Skeletal muscle cell (primary cell): ENCODE data around the gene LTB4R.

Experiments
- DNase-seq: peaks from one replicate; pipeline ENCODE4 v3.0.0-alpha.2; 2010; ENCODE audit warnings: low read depth
- H3K4me3 ChIP-seq: 2 replicates; pipeline ENCODE4 v1.5.1; 2011; ENCODE audit warnings: low read depth, mild to moderate bottlenecking, control low read depth, low read length, moderate library complexity

LTB4R gene

DNA sequence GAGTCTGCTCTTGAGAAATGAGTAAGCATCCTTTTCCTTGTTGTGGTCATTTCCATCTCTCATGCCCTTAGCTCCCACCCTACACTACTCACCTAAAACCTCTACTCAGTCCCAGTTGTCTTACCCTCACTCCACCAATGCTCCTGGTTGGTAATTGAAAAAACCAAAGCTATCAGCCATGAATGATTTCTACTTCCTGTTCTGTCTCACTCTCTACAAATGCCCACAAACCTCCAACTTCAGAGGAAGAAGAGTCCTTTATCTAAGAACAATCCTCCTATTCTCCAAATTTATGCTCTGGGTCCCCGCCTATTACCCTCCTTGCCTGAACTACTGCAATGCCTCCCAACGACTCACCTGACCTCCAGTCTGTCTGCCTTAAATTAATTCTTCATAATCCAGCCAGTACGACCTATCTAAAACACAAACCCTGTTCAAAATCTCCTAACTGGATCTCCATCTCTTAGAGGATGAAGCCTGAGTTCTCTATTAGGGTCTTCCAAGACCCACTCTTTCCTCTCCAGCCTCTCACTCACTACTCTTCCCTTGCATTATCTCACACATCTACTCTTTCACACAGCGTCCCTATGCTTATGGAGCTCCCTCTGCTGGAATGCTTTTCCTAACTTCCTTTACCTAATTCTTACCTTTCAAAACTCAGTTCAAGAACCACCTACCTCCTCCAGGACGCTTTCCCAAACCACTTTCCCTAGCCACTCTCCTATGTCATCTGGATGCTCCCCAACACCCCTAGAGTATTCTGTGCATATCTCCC lies 13.9 kb upstream of the LTB4R start:
- DNase-seq: no peak
- H3K4me3 ChIP-seq: no peak overlapping the region

- no peak for DNase-seq
- peak overlapping the region; percentile 90 for H3K4me3 ChIP-seq
Measured at GRCh38 chr14:24298892-24299254, 12.4 kb upstream of the LTB4R start.

GRCh38 chr14:24299255-24300191 lies 11.8 kb upstream of the LTB4R start, which contains the start of the genes DHRS1 and NOP9:
DHRS1 (minus strand) TSS chr14:24299780; CDS start chr14:24299106, 674 bp downstream.
NOP9 (plus strand) TSS chr14:24299850; CDS start chr14:24299955, 105 bp downstream.
- DNase-seq: peak; percentile 41

DNA sequence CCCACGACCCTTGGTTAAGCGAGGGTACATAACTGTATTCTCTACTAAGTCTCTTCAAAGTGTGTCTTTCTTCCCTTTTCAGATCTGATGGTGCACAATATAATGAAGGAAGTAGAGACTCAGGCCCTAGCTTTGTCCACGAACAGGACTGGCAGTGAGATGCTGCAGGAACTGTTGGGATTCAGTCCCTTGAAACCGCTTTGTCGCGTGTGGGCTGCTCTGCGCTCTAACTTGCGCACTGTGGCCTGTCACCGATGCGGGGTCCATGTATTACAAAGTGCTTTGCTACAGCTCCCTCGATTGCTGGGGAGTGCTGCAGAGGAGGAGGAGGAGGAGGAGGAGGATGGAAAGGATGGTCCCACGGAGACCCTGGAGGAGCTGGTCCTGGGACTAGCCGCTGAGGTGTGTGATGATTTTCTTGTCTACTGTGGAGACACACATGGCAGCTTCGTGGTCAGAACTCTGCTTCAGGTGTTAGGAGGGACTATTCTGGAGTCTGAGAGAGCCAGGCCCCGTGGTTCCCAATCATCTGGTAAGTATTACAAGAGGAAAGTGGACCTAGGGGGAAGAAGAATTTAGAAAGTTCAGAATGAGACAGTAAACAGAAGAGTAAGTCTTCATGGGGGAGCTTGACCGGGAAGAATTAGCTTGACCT lies 10.8 kb upstream of the LTB4R start:
- no peak for DNase-seq
- peak overlapping the region; percentile 90 for H3K4me3 ChIP-seq

More at GRCh38 chr14:24299255-24300191, 11.8 kb upstream of the LTB4R start, which contains the start of the genes DHRS1 and NOP9:
- peak within 1 kb of the TSS; percentile 90 for H3K4me3 ChIP-seq

DNA sequence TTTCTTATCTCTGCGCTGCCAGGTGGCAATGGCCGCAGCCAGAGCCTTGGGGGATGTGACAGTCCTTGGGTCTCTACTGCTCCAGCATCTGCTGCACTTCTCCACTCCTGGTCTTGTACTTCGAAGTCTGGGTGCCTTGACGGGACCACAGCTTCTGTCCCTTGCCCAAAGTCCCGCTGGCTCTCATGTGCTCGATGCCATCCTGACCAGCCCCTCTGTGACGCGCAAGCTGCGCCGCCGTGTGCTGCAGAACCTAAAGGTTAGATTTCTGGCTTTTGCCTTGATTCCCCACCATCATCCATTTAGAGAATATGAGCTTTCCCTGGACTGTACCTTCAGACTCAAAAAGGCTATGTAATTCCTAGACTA lies 7.3 kb upstream of the LTB4R start:
- no peak overlapping the region for H3K4me3 ChIP-seq
- DNase-seq: no peak

DNA sequence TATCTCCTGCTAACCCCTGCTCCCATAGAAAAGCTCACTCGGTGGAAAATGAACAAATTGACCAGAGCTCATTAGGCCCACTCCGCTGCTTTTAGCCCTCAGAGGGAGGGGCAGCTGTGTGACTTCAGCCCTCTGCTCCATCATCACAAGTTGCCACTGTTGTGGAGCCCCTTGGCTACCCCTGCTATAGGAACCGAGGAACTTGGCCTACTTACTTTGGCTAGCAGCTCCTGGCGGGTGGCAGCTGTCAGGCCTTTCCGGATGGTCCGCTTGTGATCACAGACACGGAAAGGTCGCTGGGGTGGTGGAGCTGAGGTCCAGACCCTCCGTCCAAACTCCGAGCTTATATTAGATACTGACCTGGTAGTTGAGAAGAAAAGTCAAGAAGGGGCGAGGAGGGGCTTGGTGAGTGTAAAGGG lies 4.1 kb upstream of the LTB4R start:
- no peak for DNase-seq
- H3K4me3 ChIP-seq: no peak overlapping the region

- no peak within 1 kb of the TSS for H3K4me3 ChIP-seq
- no peak for DNase-seq
Measured at GRCh38 chr14:24307575-24308341, 3.5 kb upstream of the LTB4R start, which contains the start of gene CIDEB. CIDEB (minus strand) TSS chr14:24307977; CDS start chr14:24307858, 119 bp downstream.

- no peak overlapping the region for H3K4me3 ChIP-seq
- DNase-seq: no peak
Measured at GRCh38 chr14:24308342-24309124, 2.8 kb upstream of the LTB4R start.

DNA sequence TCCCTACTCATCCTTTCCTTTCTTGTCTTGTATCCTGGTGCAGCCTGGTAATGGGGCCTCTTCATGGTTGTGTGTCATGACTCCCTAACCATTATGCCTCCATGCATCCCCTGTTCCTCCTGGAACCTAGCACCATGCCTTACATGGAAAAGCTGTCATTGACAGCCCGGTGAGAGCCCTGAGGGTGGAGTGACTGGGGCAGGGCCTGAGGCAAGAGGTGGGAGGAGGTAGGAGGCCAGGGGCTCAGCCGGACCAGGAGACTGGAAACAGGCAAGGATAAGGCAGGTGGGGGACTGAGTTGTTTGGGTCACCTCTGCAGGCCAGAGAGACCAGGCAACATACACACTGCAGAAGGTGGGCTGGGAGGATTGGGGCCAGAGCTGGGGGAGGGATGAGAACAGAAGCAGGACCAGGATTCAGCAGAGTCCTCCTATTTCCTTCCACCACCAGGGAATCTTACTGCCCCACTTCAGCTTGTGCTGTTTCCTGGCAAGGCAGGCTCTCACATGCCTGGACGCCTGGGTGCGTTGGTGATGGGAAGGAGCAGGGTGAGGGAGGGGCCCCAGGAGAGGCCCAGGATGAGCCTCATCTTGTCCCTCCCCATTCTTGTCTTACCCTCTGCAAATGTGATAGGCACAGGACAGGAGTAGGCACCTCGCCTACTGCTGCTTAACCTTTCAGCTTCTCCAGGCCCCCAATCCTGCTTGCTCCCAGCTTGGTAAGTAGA lies 1.6 kb upstream of the LTB4R start, which contains the start of gene LTB4R2:
Gene LTB4R2 (plus strand): TSS at position 603 of the 727 bp plus-strand sequence. CDS start 525 bp downstream, outside the sequence.
- DNase-seq: no peak
- peak within 1 kb of the TSS; percentile 29 for H3K4me3 ChIP-seq

DNA sequence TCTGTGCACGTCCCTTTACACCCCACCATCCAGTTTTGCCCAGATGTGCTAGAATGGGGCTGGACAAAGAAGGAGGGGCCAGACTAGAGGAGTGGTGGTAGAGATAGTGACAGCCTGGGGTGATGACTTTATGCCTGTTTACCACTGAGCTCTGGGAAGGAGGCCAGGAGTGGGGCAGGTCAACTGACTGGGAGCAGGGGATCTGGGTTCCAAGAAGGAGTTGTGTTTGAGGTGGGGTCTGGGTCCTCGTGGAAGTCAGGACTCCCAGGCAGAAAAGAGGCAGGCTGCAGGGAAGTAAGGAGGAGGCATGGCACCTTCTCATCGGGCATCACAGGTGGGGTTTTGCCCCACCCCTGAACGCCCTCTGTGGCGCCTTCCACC lies 1.0 kb upstream of the LTB4R start:
- DNase-seq: no peak
- peak overlapping the region; percentile 15 for H3K4me3 ChIP-seq

- no peak overlapping the region for H3K4me3 ChIP-seq
- no peak for DNase-seq
Measured at GRCh38 chr14:24311837-24312615, 724 bp downstream of the LTB4R start.

DNA sequence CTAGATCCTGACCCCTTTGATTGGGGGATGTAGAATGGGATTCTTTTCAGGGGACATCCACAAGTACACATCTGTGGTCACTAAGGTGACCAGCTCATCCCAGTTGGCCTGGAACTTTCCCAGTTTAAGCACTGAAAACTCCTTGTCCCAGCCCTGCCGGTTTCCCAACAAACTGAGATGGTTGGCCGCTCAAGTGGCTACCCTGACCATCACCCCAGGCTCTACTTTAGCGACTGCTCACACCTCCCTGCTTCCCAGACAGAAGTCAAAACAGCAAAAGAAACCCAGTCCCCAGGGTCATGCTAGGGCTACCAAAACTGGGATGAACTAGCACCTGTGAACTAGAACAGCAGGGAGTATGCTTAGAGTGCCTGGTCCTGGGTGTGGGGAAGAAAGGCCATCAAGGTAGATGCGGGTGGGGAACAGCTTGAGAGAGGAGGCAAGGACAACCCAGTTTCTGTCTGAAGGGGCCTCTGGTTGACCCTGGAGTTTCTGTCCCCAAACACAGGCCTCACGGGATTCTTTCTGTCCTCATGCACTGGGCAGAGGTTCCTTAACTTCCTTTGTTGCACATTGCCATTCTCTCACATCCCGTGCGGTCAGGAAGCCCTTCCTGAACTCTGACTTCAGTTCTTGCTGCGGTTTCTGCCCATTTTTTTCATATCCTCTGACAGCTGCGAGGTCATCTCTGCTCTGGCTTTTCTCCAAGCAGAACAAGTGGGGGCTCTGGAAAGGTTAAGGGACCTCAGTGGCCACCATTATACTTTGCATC lies 1.6 kb downstream of the LTB4R start:
- DNase-seq: no peak

GRCh38 chr14:24313913-24314312 lies 2.6 kb downstream of the LTB4R start:
- H3K4me3 ChIP-seq: no peak overlapping the region
- no peak for DNase-seq

More for the DNA sequence above, 1.6 kb downstream of the LTB4R start:
- H3K4me3 ChIP-seq: no peak overlapping the region

GRCh38 chr14:24314377-24315193 lies 3.3 kb downstream of the LTB4R start:
- DNase-seq: no peak
- H3K4me3 ChIP-seq: no peak overlapping the region

DNA sequence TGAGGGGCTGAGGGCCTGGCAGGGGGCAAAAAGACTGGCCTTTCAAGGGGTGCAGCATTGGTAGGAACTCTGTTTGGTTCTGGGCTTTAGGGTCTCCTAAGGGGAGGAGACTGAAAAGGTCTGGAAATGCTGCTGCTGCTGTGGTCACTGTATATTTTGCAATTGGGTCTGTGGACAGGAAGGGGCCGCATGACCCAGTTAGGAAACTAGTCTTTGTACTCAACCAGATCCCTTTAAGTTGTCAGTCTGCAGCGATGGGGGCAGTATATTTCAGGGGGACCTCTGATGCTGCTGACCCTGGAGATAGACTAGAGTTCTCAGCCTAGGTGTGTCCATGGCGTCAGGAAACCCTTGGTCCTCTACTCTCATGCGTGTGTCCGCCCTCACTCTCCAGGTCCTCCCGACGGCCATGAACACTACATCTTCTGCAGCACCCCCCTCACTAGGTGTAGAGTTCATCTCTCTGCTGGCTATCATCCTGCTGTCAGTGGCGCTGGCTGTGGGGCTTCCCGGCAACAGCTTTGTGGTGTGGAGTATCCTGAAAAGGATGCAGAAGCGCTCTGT lies 4.0 kb downstream of the LTB4R start:
- no peak for DNase-seq
- H3K4me3 ChIP-seq: no peak overlapping the region
